ENCODE measurements around the gene CCDC179.

CCDC179 gene

DNA sequence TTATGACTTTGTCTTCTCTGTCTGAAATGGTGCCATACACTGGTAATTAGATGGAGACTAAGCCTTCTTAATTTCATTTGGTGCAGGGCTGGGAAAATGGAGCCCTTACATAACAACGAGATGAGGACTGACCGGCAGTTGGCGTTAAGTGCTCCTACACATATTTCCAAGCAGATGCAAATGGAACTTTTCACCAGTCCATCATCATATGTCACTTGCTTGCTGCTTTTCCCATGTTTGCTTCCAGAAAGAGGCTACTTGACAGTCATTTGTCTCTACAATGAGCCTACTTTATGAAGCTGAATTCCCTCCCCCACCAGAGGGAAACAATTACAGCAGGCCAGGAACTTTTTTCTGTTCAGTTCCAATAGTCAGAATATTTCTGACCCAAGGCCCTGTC lies 63.2 kb downstream of the CCDC179 start:
- DNase-seq (ENCODE audit: low read depth) = no peak
- H3K4me3 ChIP-seq (ENCODE audit: low read depth, low read length) = no peak overlapping the region
- TF ChIP-seq, protein P1, sequence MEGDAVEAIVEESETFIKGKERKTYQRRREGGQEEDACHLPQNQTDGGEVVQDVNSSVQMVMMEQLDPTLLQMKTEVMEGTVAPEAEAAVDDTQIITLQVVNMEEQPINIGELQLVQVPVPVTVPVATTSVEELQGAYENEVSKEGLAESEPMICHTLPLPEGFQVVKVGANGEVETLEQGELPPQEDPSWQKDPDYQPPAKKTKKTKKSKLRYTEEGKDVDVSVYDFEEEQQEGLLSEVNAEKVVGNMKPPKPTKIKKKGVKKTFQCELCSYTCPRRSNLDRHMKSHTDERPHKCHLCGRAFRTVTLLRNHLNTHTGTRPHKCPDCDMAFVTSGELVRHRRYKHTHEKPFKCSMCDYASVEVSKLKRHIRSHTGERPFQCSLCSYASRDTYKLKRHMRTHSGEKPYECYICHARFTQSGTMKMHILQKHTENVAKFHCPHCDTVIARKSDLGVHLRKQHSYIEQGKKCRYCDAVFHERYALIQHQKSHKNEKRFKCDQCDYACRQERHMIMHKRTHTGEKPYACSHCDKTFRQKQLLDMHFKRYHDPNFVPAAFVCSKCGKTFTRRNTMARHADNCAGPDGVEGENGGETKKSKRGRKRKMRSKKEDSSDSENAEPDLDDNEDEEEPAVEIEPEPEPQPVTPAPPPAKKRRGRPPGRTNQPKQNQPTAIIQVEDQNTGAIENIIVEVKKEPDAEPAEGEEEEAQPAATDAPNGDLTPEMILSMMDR (conservative IDR thresholded peaks at IDR 0.05; ENCODE audit: low read depth, low read length) = no peak
